Measurements from ENCODE around the gene CD52. TPM values are rescaled to one million over a fixed set of nuclear protein-coding genes. Genes with fewer than 3 reads are reported as not detected.

Gene CD52
- total RNA-seq, 4 donors from 2014 or later = 4.8 TPM; not detected in 3

DNA sequence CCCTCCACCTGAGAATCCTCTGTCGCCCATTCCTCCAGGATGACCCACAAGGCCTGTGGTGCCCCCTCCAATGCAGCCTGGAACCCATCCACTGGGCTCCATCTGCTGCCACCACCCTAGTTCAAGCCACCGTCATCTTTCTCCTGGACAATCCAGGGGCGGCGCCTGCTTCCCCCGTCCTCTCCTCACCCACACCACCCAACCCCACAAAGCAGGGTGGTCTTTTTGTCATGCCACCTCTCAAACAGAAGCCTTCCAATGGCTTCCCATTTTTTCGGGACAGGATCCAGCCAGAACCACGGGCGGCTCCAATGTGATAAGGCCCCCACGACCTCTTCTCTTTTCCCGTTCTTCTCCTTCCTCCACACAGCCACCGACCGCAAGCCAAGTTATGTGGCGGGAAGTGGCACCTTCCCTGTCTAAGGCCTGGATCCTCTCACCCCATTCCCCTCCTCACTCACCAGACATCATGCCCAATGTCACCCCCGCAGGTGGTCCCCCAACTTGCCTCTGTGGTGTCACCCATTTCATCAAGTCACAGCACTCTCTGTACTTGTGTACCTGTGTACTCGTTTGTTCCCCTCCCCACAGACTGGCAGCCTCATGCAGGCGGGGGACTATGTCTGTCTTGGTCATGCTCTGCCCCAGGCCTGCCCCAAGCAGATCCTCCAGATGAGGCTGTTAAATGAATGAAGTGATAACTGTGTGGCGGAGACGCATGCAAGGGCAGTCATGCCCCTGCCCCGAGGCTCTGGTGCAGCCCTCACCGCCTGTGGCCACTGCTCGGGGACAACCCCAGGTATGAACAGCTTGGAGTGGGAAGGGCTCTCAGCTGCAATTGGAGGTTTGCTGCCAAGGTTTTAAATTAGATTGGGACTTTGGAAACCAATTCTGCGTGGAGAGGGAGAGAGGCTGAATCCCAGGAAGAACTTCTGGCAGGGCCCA, 22.3 kb upstream of the CD52 start:
- Histone ChIP-seq H3K36me3 (peaks cover 0 to 40% (median 0%) of the 10 kb centered on the region in 3 donors), H3K27me3 (no peaks in the 10 kb centered on the region), H3K4me3 (no peak overlapping the region), H3K4me1 (peaks cover 0 to 21% (median 6%) of the 10 kb centered on the region in 4 donors), H3K9me3 (no peaks in the 10 kb centered on the region), H3K27ac (no peak overlapping the region)
- TF ChIP-seq, protein P1, sequence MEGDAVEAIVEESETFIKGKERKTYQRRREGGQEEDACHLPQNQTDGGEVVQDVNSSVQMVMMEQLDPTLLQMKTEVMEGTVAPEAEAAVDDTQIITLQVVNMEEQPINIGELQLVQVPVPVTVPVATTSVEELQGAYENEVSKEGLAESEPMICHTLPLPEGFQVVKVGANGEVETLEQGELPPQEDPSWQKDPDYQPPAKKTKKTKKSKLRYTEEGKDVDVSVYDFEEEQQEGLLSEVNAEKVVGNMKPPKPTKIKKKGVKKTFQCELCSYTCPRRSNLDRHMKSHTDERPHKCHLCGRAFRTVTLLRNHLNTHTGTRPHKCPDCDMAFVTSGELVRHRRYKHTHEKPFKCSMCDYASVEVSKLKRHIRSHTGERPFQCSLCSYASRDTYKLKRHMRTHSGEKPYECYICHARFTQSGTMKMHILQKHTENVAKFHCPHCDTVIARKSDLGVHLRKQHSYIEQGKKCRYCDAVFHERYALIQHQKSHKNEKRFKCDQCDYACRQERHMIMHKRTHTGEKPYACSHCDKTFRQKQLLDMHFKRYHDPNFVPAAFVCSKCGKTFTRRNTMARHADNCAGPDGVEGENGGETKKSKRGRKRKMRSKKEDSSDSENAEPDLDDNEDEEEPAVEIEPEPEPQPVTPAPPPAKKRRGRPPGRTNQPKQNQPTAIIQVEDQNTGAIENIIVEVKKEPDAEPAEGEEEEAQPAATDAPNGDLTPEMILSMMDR (IDR thresholded peaks at IDR 0.05) = no peak
- no peak for TF ChIP-seq POLR2A (IDR thresholded peaks at IDR 0.05)
- no peak for DNase-seq (ENCODE audit: low spot score in 2 of 2)
- WGBS, 2 donors = 89% methylated on average over 22 of the region's 22 CpGs

DNA sequence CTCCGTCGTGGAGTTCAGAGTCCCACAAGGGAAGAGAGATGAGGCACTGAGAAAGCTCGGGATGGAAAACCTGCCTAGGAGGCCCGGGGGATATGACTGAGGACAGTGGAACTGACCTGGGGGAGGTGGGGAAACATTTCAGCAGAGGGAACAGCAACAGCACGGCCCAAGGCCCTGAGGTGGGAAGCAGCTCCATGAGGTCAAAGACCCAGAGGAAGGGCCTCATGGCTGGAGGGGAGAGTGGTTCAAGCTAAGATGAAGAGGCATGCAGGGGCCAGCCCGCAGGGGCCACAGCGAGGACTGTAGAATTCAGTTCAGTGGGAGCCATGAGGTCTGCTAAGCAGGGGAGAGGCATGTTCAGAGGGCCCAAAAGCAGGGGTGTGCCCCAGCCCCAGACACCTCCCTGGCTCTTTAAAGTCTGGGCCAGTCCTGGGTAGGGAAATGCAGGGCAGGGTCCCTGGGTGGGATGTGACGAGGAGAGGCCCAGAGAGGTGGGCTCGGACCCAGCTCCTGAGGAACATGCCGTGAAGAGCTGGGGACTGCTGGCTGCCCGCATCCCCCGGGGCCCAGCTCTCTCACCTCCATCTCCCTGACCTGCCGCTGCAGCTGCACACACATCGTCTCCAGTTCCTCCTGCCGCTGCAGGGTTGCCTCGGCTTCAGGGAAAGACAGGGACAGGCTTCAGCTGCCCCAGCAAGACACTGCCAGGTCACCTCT, 21.3 kb upstream of the CD52 start:
- no peak for DNase-seq (ENCODE audit: low spot score in 2 of 2)
- Histone ChIP-seq H3K27me3 (no peaks in the 10 kb centered on the region), H3K27ac (no peak overlapping the region), H3K36me3 (peaks cover 0 to 49% (median 0%) of the 10 kb centered on the region in 3 donors), H3K4me3 (no peak overlapping the region), H3K9me3 (no peaks in the 10 kb centered on the region), H3K4me1 (peaks cover 0 to 11% (median 0%) of the 10 kb centered on the region in 4 donors)
- TF ChIP-seq EP300 (IDR thresholded peaks at IDR 0.05) = no peak
- TF ChIP-seq, protein P1 (IDR thresholded peaks at IDR 0.05) = no peak
- WGBS, 2 donors = 82 to 85% methylated on average over 15 to 16 of the region's 16 CpGs

DNA sequence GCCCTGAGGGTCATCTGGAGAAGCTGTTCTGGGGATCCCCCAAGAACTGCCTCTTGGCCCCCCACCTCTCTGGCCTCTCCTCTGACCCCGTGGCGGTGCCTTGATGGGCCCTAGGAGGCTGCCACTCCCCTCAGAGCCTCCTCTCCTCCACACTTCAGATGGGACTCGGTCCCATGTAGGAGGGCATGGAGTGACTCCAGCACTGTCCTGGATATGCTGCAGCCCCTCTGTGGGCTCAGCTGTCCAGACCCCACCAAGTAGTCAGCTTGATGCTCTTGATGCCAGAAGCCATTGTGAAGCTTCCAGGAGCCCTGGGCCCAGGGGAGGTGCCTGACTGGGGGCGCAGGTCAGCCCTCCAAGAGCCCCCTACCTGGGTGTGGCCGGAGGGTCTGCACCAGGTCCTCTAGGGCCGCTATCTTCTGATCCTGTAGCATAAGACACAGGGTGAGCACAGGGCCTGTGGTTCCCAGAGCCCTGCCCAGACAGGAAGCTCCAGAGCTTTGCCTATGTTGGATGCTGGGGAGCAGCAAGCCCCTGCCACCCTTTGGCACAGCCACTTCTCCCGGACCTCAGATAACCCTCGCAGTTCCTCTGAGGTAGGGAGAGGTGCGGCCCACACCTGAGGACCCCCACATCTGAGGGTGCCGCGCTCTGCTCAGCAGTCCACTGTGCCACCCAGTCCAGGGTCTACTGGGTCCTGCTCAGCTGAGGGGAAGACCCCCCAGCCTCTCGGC, 20.5 kb upstream of the CD52 start:
- no peaks in the 10 kb centered on the region for H3K9me3 ChIP-seq
- TF ChIP-seq POLR2A (IDR thresholded peaks at IDR 0.05) (no peak), EP300 (IDR thresholded peaks at IDR 0.05) (no peak)
- TF ChIP-seq, protein P1 (IDR thresholded peaks at IDR 0.05) = no peak
- no peaks in the 10 kb centered on the region for H3K27me3 ChIP-seq
- no peak overlapping the region for H3K4me3 ChIP-seq
- no peak for DNase-seq (ENCODE audit: low spot score in 2 of 2)
- no peak overlapping the region for H3K27ac ChIP-seq
- H3K36me3 ChIP-seq = peaks cover 0 to 50% (median 0%) of the 10 kb centered on the region in 3 donors
- WGBS, 2 donors = 89 to 90% methylated on average over 8 to 12 of the region's 12 CpGs
- H3K4me1 ChIP-seq = peaks cover 0 to 5% (median 0%) of the 10 kb centered on the region in 4 donors

DNA sequence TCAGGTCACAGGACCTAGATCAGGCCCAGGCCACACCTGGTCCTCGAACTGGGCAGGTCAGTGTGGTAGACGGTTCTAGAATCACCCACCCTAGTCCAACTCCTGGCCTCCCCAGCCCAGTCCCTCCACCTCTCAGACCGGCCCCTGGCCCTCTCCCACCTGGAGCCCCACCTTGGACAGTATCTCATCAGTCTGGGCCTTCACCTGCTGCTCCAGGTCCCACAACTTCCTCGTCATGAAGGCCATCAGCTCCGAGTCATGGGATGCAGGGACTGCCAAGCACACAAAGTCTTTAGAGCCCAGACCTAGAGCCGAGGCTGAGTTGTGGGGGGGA, 20.0 kb upstream of the CD52 start:
- TF ChIP-seq, protein P1 (IDR thresholded peaks at IDR 0.05) = no peak
- no peak for TF ChIP-seq EP300 (IDR thresholded peaks at IDR 0.05)
- no peak for TF ChIP-seq POLR2A (IDR thresholded peaks at IDR 0.05)
- Histone ChIP-seq H3K36me3 (peaks cover 0 to 50% (median 0%) of the 10 kb centered on the region in 3 donors), H3K4me3 (no peak overlapping the region), H3K4me1 (peaks cover 0 to 4% (median under 1%) of the 10 kb centered on the region in 4 donors), H3K9me3 (no peaks in the 10 kb centered on the region), H3K27ac (no peak overlapping the region), H3K27me3 (no peaks in the 10 kb centered on the region)
- DNase-seq (ENCODE audit: low spot score in 2 of 2) = no peak
- 64 to 72% methylated on average over 5 to 6 of the region's 6 CpGs for WGBS, 2 donors
